ENCODE data around the gene NPLOC4. TPM values are rescaled to one million over a fixed set of nuclear protein-coding genes. Genes with fewer than 3 reads are reported as not detected.

Gene NPLOC4
- total and polyA plus RNA-seq, 9 of the 15 experiments (the other 6 are each of a cell fraction or from before 2014, with no cell fraction given) = 1.5 to 116 (median 64.5) TPM

DNA sequence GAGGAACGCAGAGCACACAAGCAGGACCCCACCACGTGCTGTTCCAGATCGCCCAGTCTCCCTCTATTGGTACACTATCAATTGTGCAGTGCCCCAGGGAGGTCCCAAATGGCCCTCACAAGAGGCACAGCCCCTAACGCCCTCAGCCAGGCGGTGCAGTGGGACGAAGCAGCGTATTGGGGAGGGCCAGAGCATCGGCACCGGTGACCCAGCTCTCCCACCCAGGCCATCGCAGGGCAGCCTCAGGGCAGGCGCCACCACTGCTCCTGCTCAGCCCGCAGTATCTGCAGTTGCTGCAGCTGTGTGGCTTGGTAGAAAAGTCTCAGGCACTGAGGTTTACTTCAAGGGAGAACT, 78.8 kb downstream of the NPLOC4 start:
- peaks cover 20 to 46% of the 10 kb centered on the region in 2 experiments for H3K4me1 ChIP-seq (replicated peaks in 1 of 2; ENCODE audit: control insufficient read depth in 2 of 2, insufficient read depth in 2 of 2, low read length in 2 of 2)
- DNase-seq (ENCODE audit: extremely low read depth in 1 of 4, low spot score in 3 of 4) (no peak), ATAC-seq (no peak), FAIRE-seq (no peak)
- H3K9me3 ChIP-seq (replicated peaks; ENCODE audit: control insufficient read depth, insufficient read depth, low read depth, low read length) = no peaks in the 10 kb centered on the region
- ChIA-PET CTCF (ENCODE audit: low intra/inter-chr PET ratio) (no interaction called here), POLR2A (interaction anchor here (0.6 to 2.7 kb wide), 2 partner anchors 11 to 514 kb away, joined by 3 to 16 read pairs; no protein-coding TSS in a partner anchor)
- WGBS (ENCODE audit: insufficient coverage, low coverage, missing lambda C conversion rate) = 91% methylated on average over 11 of the region's 12 CpGs
- intact Hi-C loops (cut with micrococcal nuclease) = no loop called here
- BruUV-seq (replicated peaks) = no TSS peak
- no peak overlapping the region for H2AFZ ChIP-seq (ENCODE audit: low read depth, low read length)
- peaks cover 12% of the 10 kb centered on the region; the same call in 1 of the 2 replicates for H4K20me1 ChIP-seq (replicated peaks; ENCODE audit: control insufficient read depth, insufficient read depth, low read length)
- peaks cover 69% of the 10 kb centered on the region; the same call in 2 of the 3 replicates for H3K36me3 ChIP-seq (ENCODE audit: control insufficient read depth, insufficient read depth, low read length)
- H3K79me2 ChIP-seq (ENCODE audit: control insufficient read depth, insufficient read depth, low read length) = no peaks in the 10 kb centered on the region
- H3K4me3 ChIP-seq = no peak overlapping the region
- no peak overlapping the region for H3K27ac ChIP-seq (ENCODE audit: extremely low read depth, low read depth, low read length)
- in situ Hi-C loops (cut with MboI) = no loop called here
- no peak for TF ChIP-seq BCOR (IDR thresholded peaks at IDR 0.05)
- TF ChIP-seq ZNF609 (CRISPR knock-in tag; IDR thresholded peaks at IDR 0.05; ENCODE audit: borderline replicate concordance) = no peak
- 0 out of 2 replicates have a peak, but pooled peaks have one; percentile 2 for TF ChIP-seq POLR2A (conservative IDR thresholded peaks at IDR 0.05)
- TF ChIP-seq SUPT5H (IDR thresholded peaks at IDR 0.05) = no peak
- TF ChIP-seq POLR2G (IDR thresholded peaks at IDR 0.05; ENCODE audit: low read depth, low read length) = 0 out of 2 replicates have a peak, but pooled peaks have one; percentile 44
- H3K9ac ChIP-seq (ENCODE audit: insufficient read depth in 1 of 2, low read depth in 2 of 2, low read length in 2 of 2) = no peak overlapping the region
- H3K9me1 ChIP-seq (ENCODE audit: control insufficient read depth, insufficient read depth, low read length) = no peaks in the 10 kb centered on the region
- H3K4me2 ChIP-seq (ENCODE audit: insufficient read depth, low read length) = no peak overlapping the region
- H3K27me3 ChIP-seq (ENCODE audit: control insufficient read depth in 2 of 2, insufficient read depth in 2 of 2, low read length in 2 of 2) = no peaks in the 10 kb centered on the region

Measured in K562 (cell line).